Thyroid gland (tissue), 4 donors: Measurements from ENCODE around the gene EMC7.

Experiments used
- POLR2A ChIP-seq, 2 donors: fragments of 450-650 bp; IDR thresholded peaks; one replicate each; pipeline ENCODE4 v1.6.1; 2017; ENCODE audit warnings: antibody characterized with exemption in 2 of 2, mild to moderate bottlenecking in 2 of 2, moderate library complexity in 1 of 2
- TF ChIP-seq, protein P1 (sequence below), 6 experiments: fragments of 200-600 bp in 3 of 6; fragments of 450-650 bp in 3 of 6; sonication (generic) in 3 of 6; IDR thresholded peaks; one replicate each; pipeline ENCODE4 v1.5.1; 2016 to 2019; ENCODE audit warnings: antibody characterized with exemption in 6 of 6, mild to moderate bottlenecking in 2 of 6, inconsistent platforms in 1 of 6, moderate library complexity in 1 of 6

- TF ChIP-seq, protein P1, sequence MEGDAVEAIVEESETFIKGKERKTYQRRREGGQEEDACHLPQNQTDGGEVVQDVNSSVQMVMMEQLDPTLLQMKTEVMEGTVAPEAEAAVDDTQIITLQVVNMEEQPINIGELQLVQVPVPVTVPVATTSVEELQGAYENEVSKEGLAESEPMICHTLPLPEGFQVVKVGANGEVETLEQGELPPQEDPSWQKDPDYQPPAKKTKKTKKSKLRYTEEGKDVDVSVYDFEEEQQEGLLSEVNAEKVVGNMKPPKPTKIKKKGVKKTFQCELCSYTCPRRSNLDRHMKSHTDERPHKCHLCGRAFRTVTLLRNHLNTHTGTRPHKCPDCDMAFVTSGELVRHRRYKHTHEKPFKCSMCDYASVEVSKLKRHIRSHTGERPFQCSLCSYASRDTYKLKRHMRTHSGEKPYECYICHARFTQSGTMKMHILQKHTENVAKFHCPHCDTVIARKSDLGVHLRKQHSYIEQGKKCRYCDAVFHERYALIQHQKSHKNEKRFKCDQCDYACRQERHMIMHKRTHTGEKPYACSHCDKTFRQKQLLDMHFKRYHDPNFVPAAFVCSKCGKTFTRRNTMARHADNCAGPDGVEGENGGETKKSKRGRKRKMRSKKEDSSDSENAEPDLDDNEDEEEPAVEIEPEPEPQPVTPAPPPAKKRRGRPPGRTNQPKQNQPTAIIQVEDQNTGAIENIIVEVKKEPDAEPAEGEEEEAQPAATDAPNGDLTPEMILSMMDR (IDR thresholded peaks at IDR 0.05): no peak
- no peak for TF ChIP-seq POLR2A (IDR thresholded peaks at IDR 0.05)
Observed at GRCh38 chr15:34059946-34060345, 41.7 kb downstream of the EMC7 start.
